ENCODE data around the gene AMMECR1.

DNA sequence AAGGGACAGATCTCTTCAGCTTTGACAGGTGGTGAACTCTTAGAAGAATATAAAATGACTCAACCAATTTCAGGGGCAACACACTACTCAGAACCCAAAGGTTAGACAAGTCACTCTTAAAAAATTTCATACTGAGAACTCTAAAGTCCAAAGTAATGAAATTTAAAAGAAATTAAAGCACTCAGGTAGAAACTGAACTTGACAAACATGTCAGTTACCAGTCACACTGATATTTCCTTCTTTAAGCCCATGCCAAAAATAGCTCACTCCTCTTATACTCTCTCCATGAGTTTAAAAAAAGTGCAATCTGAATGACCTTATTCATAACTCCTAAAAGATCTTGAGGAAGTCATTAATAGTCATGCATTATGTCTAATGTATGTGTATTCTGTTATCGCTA lies 40.3 kb downstream of the AMMECR1 start:
- TF ChIP-seq, protein P1, sequence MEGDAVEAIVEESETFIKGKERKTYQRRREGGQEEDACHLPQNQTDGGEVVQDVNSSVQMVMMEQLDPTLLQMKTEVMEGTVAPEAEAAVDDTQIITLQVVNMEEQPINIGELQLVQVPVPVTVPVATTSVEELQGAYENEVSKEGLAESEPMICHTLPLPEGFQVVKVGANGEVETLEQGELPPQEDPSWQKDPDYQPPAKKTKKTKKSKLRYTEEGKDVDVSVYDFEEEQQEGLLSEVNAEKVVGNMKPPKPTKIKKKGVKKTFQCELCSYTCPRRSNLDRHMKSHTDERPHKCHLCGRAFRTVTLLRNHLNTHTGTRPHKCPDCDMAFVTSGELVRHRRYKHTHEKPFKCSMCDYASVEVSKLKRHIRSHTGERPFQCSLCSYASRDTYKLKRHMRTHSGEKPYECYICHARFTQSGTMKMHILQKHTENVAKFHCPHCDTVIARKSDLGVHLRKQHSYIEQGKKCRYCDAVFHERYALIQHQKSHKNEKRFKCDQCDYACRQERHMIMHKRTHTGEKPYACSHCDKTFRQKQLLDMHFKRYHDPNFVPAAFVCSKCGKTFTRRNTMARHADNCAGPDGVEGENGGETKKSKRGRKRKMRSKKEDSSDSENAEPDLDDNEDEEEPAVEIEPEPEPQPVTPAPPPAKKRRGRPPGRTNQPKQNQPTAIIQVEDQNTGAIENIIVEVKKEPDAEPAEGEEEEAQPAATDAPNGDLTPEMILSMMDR (conservative IDR thresholded peaks at IDR 0.05 in 1 of 2, IDR thresholded peaks at IDR 0.05 in 1 of 2; ENCODE audit: extremely low read depth in 1 of 2, insufficient read depth in 1 of 2, low read depth in 1 of 2, low read length in 2 of 2), result no peak
- TF ChIP-seq EZH2 (IDR thresholded peaks at IDR 0.05; ENCODE audit: borderline replicate concordance, low read length), result no peak
